ENCODE results near the gene SH3RF3.

DNA sequence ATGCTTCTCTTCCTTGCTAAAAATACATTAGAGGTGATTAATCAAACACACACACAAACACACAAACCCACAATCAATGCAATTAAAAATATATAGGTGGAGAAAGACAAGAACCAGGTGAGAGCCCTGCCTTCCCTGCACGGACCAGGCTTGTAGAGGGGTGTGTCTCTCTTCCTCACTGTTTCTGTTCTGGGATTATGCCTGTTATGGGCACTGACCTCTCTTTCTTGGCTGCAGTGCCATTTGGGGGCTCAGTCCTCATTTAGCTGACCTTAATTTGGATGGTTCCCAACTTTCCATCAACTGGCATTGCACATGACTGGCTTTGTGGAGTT lies 89.8 kb downstream of the SH3RF3 start:
- TF ChIP-seq CTCF (conservative IDR thresholded peaks at IDR 0.05 in 1 of 2, IDR thresholded peaks at IDR 0.05 in 1 of 2; ENCODE audit: low read depth in 1 of 2, low read length in 2 of 2): no peak
- TF ChIP-seq EZH2 (IDR thresholded peaks at IDR 0.05; ENCODE audit: low read length, missing control alignments): no peak

All from fibroblast of lung (primary cell).